ENCODE measurements around the gene TEX36.
"Not testable (repeated sequence)": the region's sequence is repeated elsewhere in the genome, so short reads cannot be mapped to it uniquely, and the experiment has no call there.

The TEX36 gene

GRCh38 chr10:125692196-125692595 is 9.2 kb upstream of the TEX36 start:
- no peak for DNase-seq

GRCh38 chr10:125691160-125691981 is 8.4 kb upstream of the TEX36 start:
- no peak for DNase-seq

GRCh38 chr10:125689955-125690569 is 7.1 kb upstream of the TEX36 start:
- no peak for DNase-seq

GRCh38 chr10:125687507-125688185 is 4.7 kb upstream of the TEX36 start:
- DNase-seq, result no peak

- no peak for DNase-seq
Measured at GRCh38 chr10:125684581-125684980, 1.6 kb upstream of the TEX36 start.

- DNase-seq, result no peak
Measured at GRCh38 chr10:125683821-125684220, 858 bp upstream of the TEX36 start.

GRCh38 chr10:125679436-125679835 is 3.5 kb downstream of the TEX36 start:
- DNase-seq, result no peak

GRCh38 chr10:125672884-125673283 is 10.1 kb downstream of the TEX36 start:
- DNase-seq, result no peak

- no peak for DNase-seq
Measured at GRCh38 chr10:125662584-125662983, 20.4 kb downstream of the TEX36 start.

- no peak for DNase-seq
Measured at GRCh38 chr10:125661941-125662515, 20.9 kb downstream of the TEX36 start.

- no peak for DNase-seq
Measured at GRCh38 chr10:125661431-125661940, 21.5 kb downstream of the TEX36 start.

- no peak for DNase-seq
Measured at GRCh38 chr10:125659071-125659470, 23.9 kb downstream of the TEX36 start.

GRCh38 chr10:125656523-125656922 is 26.4 kb downstream of the TEX36 start:
- no peak for DNase-seq

- not testable (repeated sequence) for DNase-seq
Measured at GRCh38 chr10:125653113-125653512, 29.9 kb downstream of the TEX36 start.

GRCh38 chr10:125646311-125646710 is 36.7 kb downstream of the TEX36 start:
- no peak for DNase-seq

GRCh38 chr10:125641398-125641797 is 41.6 kb downstream of the TEX36 start:
- DNase-seq, result no peak

- DNase-seq, result no peak
Measured at GRCh38 chr10:125640653-125641052, 42.3 kb downstream of the TEX36 start.

- DNase-seq, result no peak
Measured at GRCh38 chr10:125639846-125640245, 43.1 kb downstream of the TEX36 start.

- DNase-seq, result no peak
Measured at GRCh38 chr10:125638555-125638954, 44.4 kb downstream of the TEX36 start.

GRCh38 chr10:125637496-125637895 is 45.5 kb downstream of the TEX36 start:
- DNase-seq, result no peak

- DNase-seq, result no peak
Measured at GRCh38 chr10:125634606-125635005, 48.4 kb downstream of the TEX36 start.

- DNase-seq, result no peak
Measured at GRCh38 chr10:125633517-125633999, 49.4 kb downstream of the TEX36 start.

GRCh38 chr10:125631806-125632205 is 51.2 kb downstream of the TEX36 start:
- no peak for DNase-seq

All from islet precursor cell (in vitro differentiated cells).